Bone marrow (tissue), 2 donors: Measurements from ENCODE around the gene OGT.
"Not testable (repeated sequence)": the region's sequence is repeated elsewhere in the genome, so short reads cannot be mapped to it uniquely, and the experiment has no call there.

Experiments
- DNase-seq, 2 donors: peaks; one replicate each; lab custom pipeline; 2025; lab: John Stamatoyannopoulos, UW

The OGT gene

GRCh38 chrX:71540801-71541200, 7.9 kb downstream of the OGT start:
- no peak for DNase-seq

- no peak for DNase-seq
Observed at GRCh38 chrX:71541210-71542022, 8.5 kb downstream of the OGT start.

GRCh38 chrX:71542411-71542810, 9.5 kb downstream of the OGT start:
- no peak for DNase-seq

GRCh38 chrX:71542825-71543224, 9.9 kb downstream of the OGT start:
- no peak for DNase-seq

- no peak for DNase-seq
Observed at GRCh38 chrX:71543316-71543715, 10.4 kb downstream of the OGT start.

- DNase-seq = no peak
Observed at GRCh38 chrX:71545364-71545763, 12.5 kb downstream of the OGT start.

GRCh38 chrX:71546879-71547278, 14.0 kb downstream of the OGT start:
- no peak for DNase-seq

GRCh38 chrX:71547339-71547738, 14.4 kb downstream of the OGT start:
- no peak for DNase-seq

- no peak for DNase-seq
Observed at GRCh38 chrX:71549986-71550385, 17.1 kb downstream of the OGT start.

GRCh38 chrX:71550578-71550977, 17.7 kb downstream of the OGT start:
- no peak for DNase-seq

GRCh38 chrX:71556036-71556435, 23.1 kb downstream of the OGT start:
- DNase-seq = no peak

GRCh38 chrX:71558920-71559319, 26.0 kb downstream of the OGT start:
- DNase-seq = no peak

- DNase-seq = not testable (repeated sequence)
Observed at GRCh38 chrX:71559773-71560172, 26.9 kb downstream of the OGT start.

- no peak for DNase-seq
Observed at GRCh38 chrX:71563921-71564320, 31.0 kb downstream of the OGT start.

GRCh38 chrX:71565474-71566041, 32.7 kb downstream of the OGT start:
- DNase-seq = no peak

GRCh38 chrX:71571390-71571789, 38.5 kb downstream of the OGT start:
- not testable (repeated sequence) for DNase-seq

GRCh38 chrX:71573590-71573989, 40.7 kb downstream of the OGT start:
- DNase-seq = no peak

- DNase-seq = no peak
Observed at GRCh38 chrX:71577682-71578081, 44.8 kb downstream of the OGT start.

GRCh38 chrX:71578253-71579135, 45.6 kb downstream of the OGT start, which contains the start of gene GCNA:
Gene GCNA, plus strand, starts transcription at chrX:71578437. Its CDS starts 2,385 bp downstream, at chrX:71580822.
- no peak for DNase-seq

- DNase-seq = no peak
Observed at GRCh38 chrX:71579136-71579989, 46.5 kb downstream of the OGT start.

GRCh38 chrX:71579990-71580380, 47.1 kb downstream of the OGT start:
- DNase-seq = no peak

GRCh38 chrX:71581210-71581609, 48.3 kb downstream of the OGT start:
- no peak for DNase-seq
